Epithelial cell of esophagus (primary cell): ENCODE measurements around the gene PXT1.

Experiments
- DNase-seq: peaks from one replicate; pipeline ENCODE4 v3.0.0; 2010; ENCODE audit warnings: low read depth
- H3K4me3 ChIP-seq: 2 replicates; pipeline ENCODE4 v1.5.1; 2011; ENCODE audit warnings: mild to moderate bottlenecking, low read length, control low read depth
- CTCF ChIP-seq: IDR thresholded peaks from 2 replicates; pipeline ENCODE4 v1.5.1; 2011; ENCODE audit warnings: low read depth, mild to moderate bottlenecking, low read length, control low read depth, inconsistent platforms; ENCODE audit not compliant: insufficient read depth; ENCODE audit errors: missing control alignments

PXT1 gene

DNA sequence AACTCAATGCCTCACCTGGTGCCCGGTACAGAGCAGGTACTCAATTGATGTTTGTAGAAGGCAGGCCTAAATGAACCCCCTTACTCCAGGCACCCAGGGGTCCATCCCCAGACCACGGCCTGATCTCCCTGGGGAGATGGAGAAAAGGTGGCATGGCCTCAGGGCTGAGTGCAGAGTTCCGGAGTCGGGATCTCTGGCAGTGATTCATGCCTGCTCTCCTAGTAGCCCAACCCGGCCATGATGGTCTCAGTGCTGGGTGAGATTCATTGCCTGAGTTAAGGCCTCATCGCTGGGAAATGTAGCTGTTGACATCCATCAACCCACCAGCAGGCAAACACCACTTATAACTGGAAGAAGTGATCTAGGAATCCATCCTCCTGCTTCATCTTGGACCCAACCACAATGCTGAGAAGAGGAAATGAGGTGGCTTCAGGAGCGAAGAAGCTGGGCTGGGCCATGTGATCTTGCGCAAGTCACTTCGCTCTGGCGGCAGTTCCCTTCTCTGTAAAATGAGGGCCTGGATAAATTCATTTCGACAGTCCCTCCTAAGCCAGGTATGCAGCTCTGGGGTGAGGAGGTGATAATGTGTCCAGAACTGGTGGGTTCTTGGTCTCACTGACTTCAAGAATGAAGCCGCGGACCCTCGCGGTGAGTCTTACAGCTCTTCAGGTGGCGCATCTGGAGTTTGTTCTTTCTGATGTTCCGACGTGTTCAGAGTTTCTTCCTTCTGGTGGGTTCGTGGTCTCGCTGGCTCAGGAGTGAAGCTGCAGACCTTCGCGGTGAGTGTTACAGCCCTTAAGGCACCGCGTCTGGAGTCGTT lies 79.9 kb downstream of the PXT1 start:
- no peak overlapping the region for H3K4me3 ChIP-seq
- no peak for DNase-seq
- TF ChIP-seq CTCF = no peak

DNA sequence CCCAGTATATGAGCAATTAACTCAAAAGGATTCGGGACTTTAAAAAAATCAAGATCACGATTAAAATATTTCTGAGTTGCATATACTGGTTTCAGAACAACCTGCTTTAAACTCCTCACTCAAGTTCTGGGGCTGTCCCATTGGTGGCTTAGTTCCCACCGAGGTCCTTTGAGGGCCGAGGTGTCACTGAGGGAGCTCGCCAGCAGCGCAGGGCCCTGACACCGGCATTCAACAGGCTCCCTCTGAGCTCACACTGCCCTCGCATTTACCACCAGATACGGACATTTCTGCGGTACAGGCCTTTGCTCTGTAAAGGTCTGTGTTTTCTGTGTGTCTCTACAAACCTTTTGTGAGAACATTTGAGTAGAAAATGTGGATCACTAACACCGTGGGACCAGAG lies 81.6 kb downstream of the PXT1 start:
- TF ChIP-seq CTCF = no peak
- no peak for DNase-seq
- no peak overlapping the region for H3K4me3 ChIP-seq

- peak; percentile 71 for DNase-seq
- no peak overlapping the region for H3K4me3 ChIP-seq
- TF ChIP-seq CTCF = peak; percentile 82
Measured at GRCh38 chr6:36360241-36361054, 82.2 kb downstream of the PXT1 start.

DNA sequence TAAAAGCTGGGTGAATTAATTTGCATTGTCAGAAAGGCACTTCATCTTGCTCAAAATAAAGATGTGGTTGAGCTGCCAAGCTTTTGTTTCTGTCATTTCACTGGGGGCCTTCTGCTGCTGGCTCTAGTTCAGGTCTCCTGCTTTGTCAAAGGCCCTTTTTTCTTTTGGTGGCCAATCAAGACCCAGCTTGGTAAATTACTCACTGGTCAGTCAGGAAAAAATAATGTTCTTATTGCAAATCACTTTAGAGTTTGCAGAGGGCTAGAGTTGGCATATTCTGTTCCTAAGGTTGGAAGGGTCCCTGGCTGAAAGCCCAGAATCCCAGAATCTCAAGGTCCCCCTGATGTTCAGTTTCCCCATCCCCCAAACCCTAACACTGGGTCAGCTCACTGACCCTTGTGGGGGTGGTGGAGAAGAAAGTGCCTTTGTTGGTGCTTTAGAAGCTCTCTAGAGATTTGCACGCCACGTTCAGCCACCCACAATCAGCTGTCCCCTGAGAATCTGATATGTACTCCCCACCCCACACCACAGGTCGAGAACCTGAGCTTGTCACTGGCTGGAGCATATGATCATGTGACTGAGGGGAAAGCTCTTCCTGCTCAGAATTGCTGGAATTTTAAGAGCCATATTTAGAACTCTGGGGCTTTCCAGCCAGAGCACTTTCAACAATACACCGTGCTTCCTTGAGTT lies 84.3 kb downstream of the PXT1 start:
- DNase-seq = no peak
- no peak overlapping the region for H3K4me3 ChIP-seq
- no peak for TF ChIP-seq CTCF

DNA sequence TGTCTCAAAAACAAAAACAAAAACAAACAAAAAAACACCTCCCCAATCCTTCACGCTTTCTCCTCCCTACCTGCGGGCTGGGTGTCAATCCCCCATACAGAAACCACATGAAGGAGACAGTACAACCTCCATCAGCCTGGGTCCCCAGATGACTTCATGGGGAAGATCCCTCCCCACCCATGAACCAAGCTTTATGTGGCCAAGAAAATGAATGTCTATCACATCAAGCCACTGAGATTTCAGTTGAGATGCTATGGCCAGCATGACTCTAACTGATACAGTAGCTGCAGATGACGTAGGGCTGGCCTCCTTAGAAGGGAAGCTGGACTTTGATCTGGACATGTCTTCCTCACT lies 84.8 kb downstream of the PXT1 start:
- TF ChIP-seq CTCF = no peak
- H3K4me3 ChIP-seq = no peak overlapping the region
- no peak for DNase-seq

GRCh38 chr6:36355819-36356218 lies 86.8 kb downstream of the PXT1 start:
- no peak overlapping the region for H3K4me3 ChIP-seq
- no peak for TF ChIP-seq CTCF
- peak; percentile 18 for DNase-seq
